ENCODE data around the gene DRAXIN. TPM values are rescaled to one million over a fixed set of nuclear protein-coding genes. Genes with fewer than 3 reads are reported as not detected.

Gene DRAXIN
- polyA plus RNA-seq, 12 donors = 0.26 to 0.52 (median 0.35) TPM; not detected in 2

GRCh38 chr1:11708554-11709350 lies 17.2 kb downstream of the DRAXIN start:
- DNase-seq = no peak

GRCh38 chr1:11711490-11711889 lies 20.0 kb downstream of the DRAXIN start:
- DNase-seq = no peak

GRCh38 chr1:11712285-11712684 lies 20.8 kb downstream of the DRAXIN start:
- DNase-seq = no peak

- DNase-seq = no peak
Observed at GRCh38 chr1:11713095-11713494, 21.6 kb downstream of the DRAXIN start.

GRCh38 chr1:11714831-11715575 lies 23.5 kb downstream of the DRAXIN start:
- no peak for DNase-seq

- peak; percentile 78 for DNase-seq
Observed at GRCh38 chr1:11719313-11720032, 28.0 kb downstream of the DRAXIN start.

- no peak for DNase-seq
Observed at GRCh38 chr1:11720033-11720376, 28.5 kb downstream of the DRAXIN start.

- DNase-seq = no peak
Observed at GRCh38 chr1:11720525-11720924, 29.0 kb downstream of the DRAXIN start.

GRCh38 chr1:11721311-11721710 lies 29.8 kb downstream of the DRAXIN start:
- no peak for DNase-seq

- no peak for DNase-seq
Observed at GRCh38 chr1:11722538-11722937, 31.0 kb downstream of the DRAXIN start.

- no peak for DNase-seq
Observed at GRCh38 chr1:11725616-11726015, 34.1 kb downstream of the DRAXIN start.

GRCh38 chr1:11727119-11727518 lies 35.6 kb downstream of the DRAXIN start:
- DNase-seq = no peak

GRCh38 chr1:11728126-11728806 lies 36.8 kb downstream of the DRAXIN start:
- no peak for DNase-seq

- DNase-seq = no peak
Observed at GRCh38 chr1:11729155-11729497, 37.6 kb downstream of the DRAXIN start.

GRCh38 chr1:11729498-11730428 lies 38.3 kb downstream of the DRAXIN start:
- DNase-seq = no peak

GRCh38 chr1:11730429-11730891 lies 39.0 kb downstream of the DRAXIN start:
- no peak for DNase-seq

- peak; percentile 90 for DNase-seq
Observed at GRCh38 chr1:11731691-11732283, 40.3 kb downstream of the DRAXIN start.

- DNase-seq = no peak
Observed at GRCh38 chr1:11733306-11733705, 41.8 kb downstream of the DRAXIN start.

- DNase-seq = no peak
Observed at GRCh38 chr1:11735531-11735853, 44.0 kb downstream of the DRAXIN start.

Measured in muscle of arm (tissue), 12 donors.